ENCODE results near the gene NKX2-2.

- no peak for TF ChIP-seq POLR2AphosphoS5 (IDR thresholded peaks at IDR 0.05; ENCODE audit: borderline replicate concordance, low read depth, low read length)
- TF ChIP-seq EZH2 (IDR thresholded peaks at IDR 0.05) = no peak
Observed at GRCh38 chr20:21511850-21512633, 1.8 kb downstream of the NKX2-2 start.

Data from SK-N-MC (cell line).